ENCODE results near the gene TMEM47. TPM values are rescaled to one million over a fixed set of nuclear protein-coding genes. Genes with fewer than 3 reads are reported as not detected.

TMEM47 gene
- total RNA-seq: 31.5 TPM
- long read RNA-seq, full-length matches to known transcripts: 58 of 67 reads
- long read RNA-seq, partial matches to known transcripts: 1 of 67 reads
- long read RNA-seq, other reads (novel, unspliced or antisense): 8 of 67 reads

DNA sequence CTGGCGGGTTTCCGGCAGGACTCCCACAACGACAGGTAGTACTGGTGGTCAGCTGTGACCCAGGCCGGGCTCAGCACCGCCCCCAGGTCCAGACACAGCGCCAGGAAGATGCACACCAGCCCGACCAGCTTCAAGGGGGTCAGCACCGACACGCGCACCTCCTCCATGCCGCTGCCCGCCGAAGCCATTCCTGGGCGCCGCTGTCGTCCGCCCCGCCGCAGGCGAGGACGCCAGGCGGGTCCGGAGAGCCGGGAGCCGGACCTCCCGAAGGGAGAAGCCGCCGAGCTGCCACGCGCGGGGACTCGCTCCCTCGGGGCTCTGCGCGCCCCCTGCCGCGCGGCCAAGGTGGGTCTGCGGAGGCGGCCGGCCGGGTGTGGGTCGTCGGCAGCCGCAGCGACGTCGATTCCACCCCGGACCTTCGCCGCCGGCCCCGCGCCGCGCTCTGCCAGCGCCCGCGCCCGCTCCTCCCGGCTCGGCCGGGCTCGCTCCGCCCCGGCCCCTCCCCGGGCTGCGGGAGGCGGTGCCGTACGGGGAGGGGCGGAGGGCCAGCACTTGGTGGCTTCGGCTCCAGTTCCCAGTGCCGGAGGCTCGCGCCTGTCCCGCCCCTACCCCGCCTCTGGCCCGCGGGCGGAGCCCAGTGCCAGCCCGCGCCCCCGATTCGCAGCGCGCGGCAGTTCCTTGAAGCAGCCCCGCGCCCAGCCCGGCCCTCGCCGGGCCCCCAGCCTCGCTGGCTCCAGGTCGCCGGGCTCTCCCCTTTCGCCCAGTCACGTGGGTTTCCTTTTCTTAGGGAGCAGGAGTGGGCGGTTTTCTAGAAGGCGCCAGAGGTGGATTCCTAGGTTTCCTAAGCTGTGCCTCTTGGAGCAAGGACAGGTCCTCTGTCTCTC lies at the start of gene TMEM47:
Gene TMEM47, minus strand, starts transcription at position 444 of the 884 bp plus-strand sequence. Its CDS starts 256 bp downstream, at position 188.
- ATAC-seq (ENCODE audit: poor library complexity): peak; percentile 95
- intact Hi-C loops (cut with DNase I): no loop called here

DNA sequence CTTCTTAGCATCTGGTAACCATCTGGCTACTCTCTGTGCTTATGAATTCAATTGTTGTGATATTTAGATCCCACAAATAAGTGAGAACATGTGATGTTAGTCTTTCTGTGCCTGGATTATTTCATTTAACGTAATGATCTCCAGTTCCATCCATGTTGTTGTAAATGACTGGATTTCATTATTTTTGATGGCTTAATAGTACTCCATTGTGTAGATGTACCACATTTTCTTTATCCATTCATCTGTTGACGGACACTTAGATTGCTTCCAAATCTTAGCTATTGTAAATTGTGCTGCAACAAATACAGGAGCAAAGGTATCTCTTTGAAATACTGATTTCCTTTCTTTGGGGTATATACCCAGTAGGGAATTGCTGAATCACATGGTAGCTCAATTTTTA lies 30.0 kb upstream of the TMEM47 start:
- ATAC-seq (ENCODE audit: poor library complexity): no peak
- intact Hi-C loops (cut with DNase I): no loop called here
- no peak for DNase-seq

More for the DNA sequence above, at the start of gene TMEM47:
- DNase-seq: peak; percentile 82

DNA sequence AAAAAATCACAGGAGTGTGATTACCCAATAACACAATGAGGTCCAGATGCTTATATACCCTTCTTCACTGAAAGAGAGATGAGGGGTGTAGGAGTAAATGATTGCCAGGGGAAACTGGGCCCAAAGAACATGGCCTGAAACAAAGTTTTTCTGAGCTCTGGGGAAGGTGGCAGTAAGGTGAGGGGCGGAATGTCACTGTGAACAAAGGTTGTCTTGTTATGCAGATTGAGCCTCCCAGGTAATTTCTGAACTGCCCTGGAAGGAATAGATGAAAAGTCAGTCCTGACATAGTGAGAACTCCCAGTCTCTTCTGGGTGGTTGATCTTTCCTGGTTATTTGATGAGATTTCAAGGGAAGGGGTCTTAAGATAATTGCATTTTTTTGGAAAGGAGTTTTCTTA lies 2.5 kb upstream of the TMEM47 start:
- intact Hi-C loops (cut with DNase I): no loop called here
- no peak for ATAC-seq (ENCODE audit: poor library complexity)

DNA sequence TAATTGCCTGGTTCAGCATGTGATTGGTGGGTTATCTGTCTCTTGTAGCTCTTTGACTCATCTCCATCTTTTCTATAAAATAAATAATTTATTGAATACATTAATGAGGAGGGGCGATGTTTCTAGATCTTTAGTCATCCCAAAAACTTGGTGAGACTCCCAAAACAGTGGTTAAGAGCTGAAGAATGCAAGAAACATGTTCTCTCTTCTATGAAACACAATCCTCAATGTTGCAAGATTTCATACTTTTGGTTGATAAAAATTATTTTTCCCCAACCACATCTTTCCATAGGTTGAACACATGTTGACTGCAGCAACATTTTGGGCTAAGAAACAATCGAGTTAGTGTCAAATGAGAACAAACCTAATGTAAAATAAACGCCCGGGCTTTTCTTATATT lies 1.2 kb upstream of the TMEM47 start:
- ATAC-seq (ENCODE audit: poor library complexity): no peak
- intact Hi-C loops (cut with DNase I): no loop called here
- no peak for DNase-seq

More for the DNA sequence above, 2.5 kb upstream of the TMEM47 start:
- DNase-seq: no peak

DNA sequence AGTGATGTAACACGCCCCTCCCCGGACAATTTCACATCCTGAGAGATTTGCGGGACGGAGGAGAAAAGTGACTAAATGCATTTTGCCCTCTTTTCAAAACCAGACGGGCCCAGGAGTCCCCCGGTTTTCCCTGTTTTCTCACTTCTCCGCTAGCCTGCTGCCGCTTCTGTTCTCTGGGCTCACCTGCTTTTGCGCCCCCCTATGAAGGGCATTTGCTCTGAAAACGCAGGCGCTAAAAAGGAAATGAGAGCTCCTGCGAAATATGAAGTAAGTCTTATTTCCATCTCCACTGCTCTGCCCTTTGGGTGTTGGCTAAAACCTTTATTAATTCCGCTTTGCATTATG lies 613 bp upstream of the TMEM47 start:
- no peak for DNase-seq
- intact Hi-C loops (cut with DNase I): no loop called here
- ATAC-seq (ENCODE audit: poor library complexity): no peak

DNA sequence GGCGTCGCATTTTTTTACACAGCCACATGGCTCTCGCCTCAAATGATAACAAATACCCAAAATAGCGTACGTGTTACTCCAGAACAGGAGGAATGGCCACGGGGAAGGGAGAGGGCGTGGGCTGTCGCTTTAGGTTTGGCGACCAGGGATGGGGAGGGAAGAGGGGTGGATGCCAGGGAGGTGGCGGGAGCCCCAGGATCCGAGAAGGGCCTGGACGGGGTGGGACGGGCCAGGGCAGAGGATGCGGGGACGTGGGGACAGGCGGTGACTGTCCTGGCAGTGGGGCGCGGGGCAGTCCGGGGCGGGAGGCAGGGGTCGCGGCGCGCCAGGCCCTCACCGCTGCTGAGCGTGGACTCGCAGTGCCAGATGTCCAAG lies 631 bp downstream of the TMEM47 start:
- intact Hi-C loops (cut with DNase I): no loop called here
- ATAC-seq (ENCODE audit: poor library complexity) (peak; percentile 19), DNase-seq (peak; percentile 34)

DNA sequence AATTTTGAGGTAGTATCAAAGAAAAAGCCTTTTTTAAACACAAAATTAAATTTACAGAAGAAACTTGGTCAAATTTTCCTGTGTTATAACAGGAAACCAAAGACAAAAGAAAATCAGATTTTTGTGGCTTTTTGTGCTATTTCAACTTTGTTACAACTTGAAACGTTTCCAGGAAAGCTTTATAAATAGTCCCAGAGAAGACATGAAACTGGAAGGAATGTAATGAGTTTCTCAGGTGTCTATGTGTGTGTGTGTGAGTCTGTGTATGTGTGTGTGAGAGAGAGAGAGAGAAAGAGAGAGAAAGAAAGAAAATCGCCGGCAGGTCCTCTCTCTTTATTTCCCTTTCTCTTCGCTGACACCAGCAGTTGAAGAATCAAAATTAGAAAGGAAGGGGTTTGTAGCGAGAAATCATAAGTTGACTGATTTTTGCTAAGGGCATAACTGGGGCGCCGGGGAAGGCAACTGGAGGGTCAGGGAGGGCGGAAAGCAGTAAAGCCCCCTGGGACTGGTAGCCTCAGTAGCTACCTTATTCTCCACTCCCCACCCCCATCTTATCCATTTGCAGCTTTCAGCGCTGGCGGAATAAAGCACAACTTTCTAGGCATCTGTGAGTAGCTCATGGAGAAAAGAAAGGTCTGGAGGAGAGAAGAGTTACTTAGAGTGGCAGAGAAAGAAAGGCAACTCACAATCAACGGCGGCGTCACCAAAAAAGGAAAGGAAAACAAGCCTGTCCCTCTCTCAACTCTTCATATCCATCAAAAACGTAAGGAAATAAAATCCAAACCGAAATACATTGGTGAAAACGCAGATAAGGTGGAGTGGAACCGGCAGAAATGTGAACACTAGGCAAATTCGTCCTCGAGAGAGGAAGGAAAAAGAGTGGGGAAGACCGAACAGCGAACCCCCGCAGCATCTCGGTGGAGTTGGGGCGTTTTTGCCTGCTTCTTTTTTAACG lies 1.3 kb downstream of the TMEM47 start:
- ATAC-seq (ENCODE audit: poor library complexity) (no peak), DNase-seq (no peak)
- intact Hi-C loops (cut with DNase I): no loop called here

DNA sequence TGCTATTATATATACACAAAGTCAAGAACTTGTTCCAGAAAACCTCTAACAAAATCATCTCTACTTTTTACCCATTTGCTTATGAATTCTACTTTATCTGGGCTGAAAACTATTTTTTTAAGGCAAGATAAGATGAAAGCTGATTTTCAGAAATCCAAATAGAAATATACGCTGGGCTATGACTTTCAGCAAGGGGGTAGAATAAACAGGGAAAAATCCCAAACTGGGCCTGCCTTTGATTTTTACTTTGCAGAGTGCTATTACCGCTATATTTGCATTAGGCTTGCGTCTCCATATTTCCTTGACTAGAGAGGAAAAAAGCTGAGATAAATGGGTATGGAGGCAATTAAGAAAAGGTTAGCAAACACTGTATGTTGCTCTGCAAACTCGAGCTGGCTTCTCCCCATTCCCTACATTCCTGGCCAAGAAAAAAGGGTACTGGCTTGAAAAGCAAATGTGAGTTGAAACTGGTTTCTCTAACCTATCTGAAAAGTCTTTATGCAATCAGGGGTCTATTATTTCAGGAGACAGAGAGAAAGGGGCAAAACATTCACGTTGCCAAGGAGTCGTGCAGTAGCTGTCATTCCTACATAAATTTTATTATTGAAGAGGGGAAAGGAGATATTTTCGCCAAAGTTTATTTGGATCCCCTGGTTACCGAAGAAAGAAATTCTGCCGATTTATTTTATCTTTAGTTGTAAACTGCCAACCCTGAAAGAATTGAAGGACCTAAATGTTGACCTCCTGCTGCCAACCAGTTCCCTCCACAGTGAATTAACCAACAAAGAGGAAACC lies 2.2 kb downstream of the TMEM47 start:
- DNase-seq: no peak
- ATAC-seq (ENCODE audit: poor library complexity): no peak
- intact Hi-C loops (cut with DNase I): no loop called here

DNA sequence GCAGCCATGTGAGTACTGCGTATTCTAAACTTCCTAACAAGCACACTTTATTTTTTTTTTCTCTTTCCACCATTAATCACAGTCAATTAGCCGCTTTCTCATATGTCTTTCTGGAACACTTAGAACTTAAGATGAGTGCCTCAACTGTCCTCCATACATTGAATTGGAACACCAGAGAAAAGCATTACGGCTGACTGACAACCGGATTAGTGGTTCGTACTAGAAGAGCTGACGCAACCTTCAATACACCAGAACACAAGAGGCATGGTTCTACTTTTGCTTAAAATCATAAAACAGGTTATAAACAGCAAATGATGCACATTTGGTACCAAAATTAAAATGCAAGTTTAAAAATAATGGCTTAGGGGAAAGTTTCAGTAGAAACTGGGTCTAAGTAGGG lies 3.3 kb downstream of the TMEM47 start:
- intact Hi-C loops (cut with DNase I): no loop called here
- DNase-seq (no peak), ATAC-seq (ENCODE audit: poor library complexity) (no peak)

DNA sequence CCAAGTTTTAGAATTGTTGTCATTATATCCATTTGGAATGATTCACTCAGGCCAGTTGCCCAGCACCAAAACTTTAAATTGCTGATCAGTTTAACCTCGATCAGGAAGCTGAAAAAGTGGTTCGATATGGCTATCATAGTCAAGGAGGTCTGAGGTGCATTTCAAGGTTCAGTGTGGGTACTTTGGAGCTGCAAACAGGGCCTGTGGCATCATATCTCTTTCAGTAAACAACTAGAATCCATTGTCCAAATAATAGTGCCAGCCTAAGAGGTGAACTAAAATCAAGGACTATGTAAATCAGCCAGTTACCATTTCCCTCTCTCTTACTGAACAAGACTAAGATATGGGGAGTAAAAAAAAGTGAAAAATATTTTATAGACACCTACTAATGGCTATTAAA lies 14.2 kb downstream of the TMEM47 start:
- DNase-seq (no peak), ATAC-seq (ENCODE audit: poor library complexity) (no peak)
- intact Hi-C loops (cut with DNase I): no loop called here

DNA sequence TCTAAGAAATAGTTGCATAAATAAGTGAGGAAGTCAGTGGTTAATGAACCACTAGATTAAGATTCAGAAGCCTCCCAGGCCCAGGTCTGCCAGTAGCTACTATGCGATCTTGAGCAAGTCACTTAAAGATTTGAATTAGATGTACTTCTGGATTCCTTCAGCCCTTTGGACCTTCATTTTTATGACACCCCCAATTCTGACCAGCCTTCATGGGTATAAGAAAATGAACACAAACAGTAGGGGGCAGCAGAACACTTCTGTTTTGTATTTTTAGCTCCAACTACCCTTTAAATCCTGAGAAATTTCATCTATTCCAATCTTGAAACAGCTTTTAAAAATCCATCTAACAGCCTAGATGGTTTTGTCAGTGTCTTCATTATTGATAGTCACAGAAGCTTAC lies 19.0 kb downstream of the TMEM47 start:
- DNase-seq (no peak), ATAC-seq (ENCODE audit: poor library complexity) (no peak)
- intact Hi-C loops (cut with DNase I): no loop called here

DNA sequence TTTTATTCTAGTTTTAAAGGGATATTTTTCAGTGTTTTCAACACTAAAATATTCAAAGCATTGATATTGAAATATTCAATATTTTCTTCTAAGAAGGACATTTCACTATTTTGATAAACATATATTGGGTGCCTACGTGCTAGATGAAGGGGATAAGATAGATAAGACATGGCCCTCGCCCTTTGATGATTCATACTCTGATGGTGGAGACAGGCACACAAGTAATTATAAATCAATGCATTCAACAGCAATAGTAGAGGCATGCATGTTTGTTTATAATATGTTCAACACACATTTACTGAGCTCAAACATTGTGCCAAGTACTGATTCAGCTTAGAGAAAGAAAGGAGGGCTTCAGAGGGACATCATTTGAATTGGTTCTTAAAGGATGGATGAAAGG lies 22.7 kb downstream of the TMEM47 start:
- intact Hi-C loops (cut with DNase I): no loop called here
- ATAC-seq (ENCODE audit: poor library complexity) (no peak), DNase-seq (no peak)

DNA sequence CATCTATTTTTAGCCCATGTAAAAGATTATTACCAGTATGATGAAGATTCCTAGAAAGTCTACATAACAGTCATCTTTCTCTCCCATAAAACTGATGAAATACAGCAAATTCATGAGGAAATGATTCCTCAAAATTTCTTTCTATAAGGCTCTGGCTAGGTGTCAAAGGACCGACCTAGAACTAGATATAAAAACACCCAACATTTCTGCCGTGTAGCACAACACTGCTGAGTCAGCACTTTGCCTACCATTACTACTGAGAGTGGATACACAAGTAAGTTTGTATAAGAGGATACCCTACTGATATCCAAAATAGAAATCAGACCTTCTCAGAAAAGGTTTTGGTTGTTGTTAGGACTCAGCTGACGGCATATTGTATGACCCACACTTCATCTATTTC lies 24.7 kb downstream of the TMEM47 start:
- no peak for ATAC-seq (ENCODE audit: poor library complexity)
- intact Hi-C loops (cut with DNase I): no loop called here

DNA sequence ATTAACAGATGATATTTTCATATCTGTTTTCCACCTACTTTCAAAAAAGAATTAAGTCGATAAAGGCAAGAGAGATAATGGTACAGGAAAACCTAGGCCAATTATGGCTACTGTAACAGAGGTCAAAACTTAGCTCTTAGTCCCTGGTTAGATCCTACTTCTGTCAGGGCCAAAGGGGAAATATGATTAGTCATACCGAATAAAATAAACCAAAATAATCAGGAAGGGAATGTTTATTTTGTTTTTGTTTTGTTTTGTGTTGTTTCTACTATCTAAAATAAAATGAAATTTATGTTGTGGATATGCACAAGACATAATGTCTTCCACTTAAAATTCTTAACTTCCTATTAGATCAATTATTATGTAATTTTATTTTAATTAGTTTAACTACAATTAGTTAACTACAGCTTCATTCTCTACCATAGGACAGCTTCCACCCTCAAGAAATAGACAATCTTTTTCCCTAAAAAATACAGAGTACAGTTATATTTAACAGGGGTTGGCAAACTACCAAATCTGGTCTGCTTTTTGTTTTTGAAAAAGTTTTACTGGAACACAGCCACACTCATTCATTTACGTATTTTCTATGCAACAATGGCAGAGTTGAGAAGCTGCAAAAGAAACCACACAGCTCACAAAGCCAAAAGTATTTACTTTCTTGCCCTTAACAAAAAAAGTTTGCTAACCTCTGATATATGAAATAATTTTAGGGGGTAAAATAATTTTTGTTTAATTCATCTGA lies 25.4 kb downstream of the TMEM47 start:
- intact Hi-C loops (cut with DNase I): no loop called here
- no peak for ATAC-seq (ENCODE audit: poor library complexity)
- no peak for DNase-seq

More for the DNA sequence above, 24.7 kb downstream of the TMEM47 start:
- no peak for DNase-seq

DNA sequence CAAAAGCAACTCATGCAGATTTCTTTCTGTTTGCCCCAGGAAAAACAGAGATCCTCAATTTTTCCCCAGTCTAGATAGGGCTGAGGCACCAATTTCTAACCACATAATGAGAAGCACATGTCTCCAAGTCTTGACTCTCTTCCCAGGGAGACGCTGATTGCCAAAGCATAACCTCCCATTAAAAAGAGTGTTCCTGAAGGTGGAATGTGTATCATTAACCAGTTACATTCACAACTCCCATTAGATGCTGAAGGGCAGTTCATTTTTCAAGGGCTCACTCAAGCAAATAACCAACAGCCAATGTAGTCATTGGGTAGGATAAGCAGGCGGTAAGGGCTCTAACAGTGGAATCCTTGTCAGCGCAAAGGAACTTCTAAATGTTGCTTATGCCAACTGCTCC lies 27.5 kb downstream of the TMEM47 start:
- ATAC-seq (ENCODE audit: poor library complexity) (peak; percentile 36), DNase-seq (no peak)
- intact Hi-C loops (cut with DNase I): no loop called here

DNA sequence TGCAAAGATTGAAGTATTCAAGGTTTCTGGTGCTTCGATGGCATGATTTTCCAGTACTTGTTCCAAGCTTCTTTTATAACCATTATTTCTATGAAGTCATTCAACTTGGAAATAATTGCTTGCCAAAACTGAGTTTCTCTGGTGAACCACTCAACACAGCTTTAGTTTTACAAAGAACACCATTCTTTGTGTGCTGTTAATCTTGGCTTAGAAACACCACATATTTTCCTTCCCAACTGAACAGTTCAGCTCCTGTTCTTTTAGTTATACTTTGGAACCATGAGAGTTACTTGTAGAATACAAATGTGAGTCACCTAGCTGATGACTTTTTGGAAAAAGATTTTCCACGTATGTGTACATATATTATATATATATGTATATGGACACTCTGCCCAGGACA lies 32.7 kb downstream of the TMEM47 start:
- intact Hi-C loops (cut with DNase I): no loop called here
- peak; percentile 45 for ATAC-seq (ENCODE audit: poor library complexity)
- no peak for DNase-seq

DNA sequence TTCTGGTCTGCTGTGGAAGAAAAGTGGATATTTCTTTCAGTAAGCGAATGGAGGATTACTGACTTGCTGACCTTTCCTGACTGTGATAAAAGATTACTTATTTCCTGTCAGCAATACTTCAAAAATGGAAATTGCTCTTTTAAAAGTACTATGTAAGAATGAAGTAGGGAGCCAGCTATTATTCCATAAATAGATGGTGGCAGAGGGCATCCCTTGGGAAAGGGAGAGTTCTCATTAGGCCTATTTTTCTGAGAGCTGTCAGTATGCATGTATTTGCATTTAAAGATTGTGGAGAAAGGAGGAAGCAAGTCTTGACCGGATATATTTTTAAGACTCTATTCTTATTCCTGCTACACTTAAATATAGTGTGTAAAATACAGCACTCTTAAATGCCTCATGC lies 37.2 kb downstream of the TMEM47 start:
- intact Hi-C loops (cut with DNase I): no loop called here
- DNase-seq (no peak), ATAC-seq (ENCODE audit: poor library complexity) (no peak)

DNA sequence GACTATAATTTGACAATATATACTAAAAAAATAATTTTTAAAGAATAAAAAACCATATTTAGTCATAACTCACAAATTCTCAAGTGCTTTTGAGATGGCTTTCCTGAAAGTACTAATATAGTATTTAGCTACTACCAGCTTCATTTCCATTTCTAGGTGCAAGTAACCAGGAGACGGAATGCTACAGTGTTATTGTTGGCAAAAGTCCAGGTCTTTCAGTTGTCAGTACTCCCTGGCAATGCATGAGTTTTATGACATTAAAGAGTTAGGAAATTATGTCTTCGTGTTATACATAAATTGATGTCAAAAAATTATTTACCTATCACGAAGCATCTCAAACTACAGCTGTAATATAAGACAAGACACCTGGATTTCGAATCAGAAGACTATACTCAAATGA lies 45.0 kb downstream of the TMEM47 start:
- DNase-seq (no peak), ATAC-seq (ENCODE audit: poor library complexity) (no peak)
- intact Hi-C loops (cut with DNase I): no loop called here

All from Right ventricle myocardium superior (tissue), 1 donor.